Stimulated activated CD8-positive, alpha-beta memory T cell treated with anti-CD3 and anti-CD28 coated beads, Interleukin-4, amount 100 ng/mL, for 48 hours (primary cell): Measurements from ENCODE around the gene ZNF805.
A peak's percentile ranks its signal among the peaks of the same experiment; 100 is the strongest.
"Not testable (repeated sequence)": the region's sequence is repeated elsewhere in the genome, so short reads cannot be mapped to it uniquely, and the experiment has no call there.

Experiments
- DNase-seq: peaks from one replicate; pipeline ENCODE4 v3.0.0-alpha.2; 2020

The ZNF805 gene

DNA sequence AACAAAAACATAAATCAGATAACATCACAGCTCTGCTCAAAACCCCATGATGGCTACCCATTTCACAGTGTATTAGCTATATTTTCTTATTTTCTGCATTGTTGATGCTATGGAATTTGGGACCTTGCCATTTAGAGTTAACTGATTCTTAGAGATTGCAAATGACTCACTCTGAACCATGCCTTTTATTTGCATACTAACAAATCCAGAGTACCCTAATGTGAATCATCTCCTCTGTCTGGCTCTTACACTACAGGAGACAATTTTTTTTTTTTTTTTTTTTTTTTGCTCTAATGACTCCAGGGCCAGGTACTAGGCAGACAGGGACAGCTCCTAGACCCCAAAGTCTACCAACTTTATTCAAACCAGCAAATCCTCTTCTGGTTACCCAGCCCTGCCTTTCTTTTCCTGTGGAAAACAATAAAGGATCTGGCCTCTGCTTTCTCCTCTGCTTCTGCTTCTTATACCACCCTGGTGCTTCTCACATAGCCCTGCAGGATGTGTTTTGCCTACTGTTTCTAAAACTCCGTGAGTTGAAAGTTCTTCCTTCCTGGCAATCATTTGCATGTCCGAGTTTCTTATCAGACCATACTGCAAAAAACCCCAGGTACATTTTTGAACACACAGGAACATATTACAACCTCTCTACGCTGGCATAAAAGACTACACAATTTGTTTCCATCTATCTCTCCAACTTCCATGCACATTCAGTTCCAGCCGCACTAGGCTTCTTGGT lies 29.3 kb downstream of the ZNF805 start:
- no peak for DNase-seq

- DNase-seq = no peak
Observed at GRCh38 chr19:57271280-57271679, 30.8 kb downstream of the ZNF805 start.

DNA sequence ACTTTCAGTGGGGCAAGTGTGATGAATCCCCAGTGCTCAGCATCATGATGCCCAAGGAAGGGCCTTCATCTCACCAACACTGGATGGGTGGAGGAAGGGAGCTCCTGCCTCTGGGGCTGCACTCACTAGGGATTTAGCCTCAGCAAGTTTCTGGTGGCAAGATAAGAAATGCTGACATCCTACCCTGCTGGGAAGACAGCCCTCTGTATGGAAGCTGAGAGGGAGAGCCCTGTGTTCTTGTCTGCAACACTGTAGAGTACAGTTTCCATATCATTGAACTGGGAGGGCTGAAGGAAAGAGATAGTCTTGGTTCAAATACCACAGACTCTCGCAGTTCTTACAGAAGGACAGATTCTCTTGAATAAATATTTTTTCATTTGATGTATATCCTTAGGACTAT lies 32.6 kb downstream of the ZNF805 start:
- no peak for DNase-seq

GRCh38 chr19:57276430-57276829 lies 36.0 kb downstream of the ZNF805 start:
- DNase-seq = no peak

DNA sequence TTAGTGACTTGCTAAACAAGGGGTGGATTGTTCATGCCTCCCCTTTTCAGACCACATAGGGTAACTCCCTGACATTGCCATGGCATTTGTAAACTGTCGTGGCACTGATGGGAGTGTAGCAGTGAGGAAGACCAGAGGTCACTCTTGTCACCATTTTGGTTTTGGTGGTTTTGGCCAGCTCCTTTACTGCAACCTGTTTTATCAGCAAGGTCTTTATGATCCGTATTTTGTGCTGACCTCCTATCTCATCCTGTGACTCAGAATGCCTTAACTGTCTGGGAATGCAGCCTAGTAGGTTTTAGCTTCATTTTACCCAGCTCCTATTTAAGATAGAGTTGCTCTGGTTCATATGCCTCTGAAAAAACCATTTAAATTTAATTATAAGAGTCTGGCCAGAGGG lies 38.0 kb downstream of the ZNF805 start:
- DNase-seq = not testable (repeated sequence)

DNA sequence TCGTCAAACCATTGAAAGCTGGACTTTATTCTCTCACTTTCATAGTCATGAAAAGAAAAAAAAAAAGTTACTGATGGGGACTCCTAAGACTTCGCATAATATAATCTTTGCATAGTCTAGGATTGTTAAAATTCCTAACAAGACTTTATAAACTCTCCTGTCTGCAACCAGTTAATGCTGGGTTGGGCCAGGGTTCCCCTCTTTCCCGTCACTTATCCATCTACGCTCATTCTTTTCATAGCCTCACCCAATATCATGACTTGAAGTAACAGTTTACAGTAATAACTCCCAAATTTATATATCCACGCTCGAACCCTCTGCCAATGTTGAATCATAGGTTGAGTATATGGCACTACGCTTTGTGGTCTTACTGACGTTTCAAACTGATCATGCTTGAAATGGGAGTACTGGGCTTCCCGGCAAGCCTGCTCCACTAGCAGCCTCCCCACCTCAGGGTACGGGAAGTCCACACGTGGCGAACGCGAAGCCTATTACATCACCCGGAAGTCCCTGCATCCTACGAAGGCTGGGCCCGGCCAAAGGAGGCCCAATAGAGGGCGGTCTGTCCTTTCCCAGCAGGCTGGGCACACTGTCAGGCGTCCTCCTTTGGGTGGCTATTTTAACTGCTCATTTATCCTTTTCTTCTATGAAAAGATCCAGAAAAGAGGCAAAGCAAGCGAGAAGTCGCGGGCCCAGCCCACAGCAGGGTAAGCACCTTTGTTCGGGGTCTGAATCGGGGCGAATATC lies 39.2 kb downstream of the ZNF805 start:
- DNase-seq = peak; percentile 85

- peak; percentile 98 for DNase-seq
Observed at GRCh38 chr19:57280165-57280961, 39.9 kb downstream of the ZNF805 start, which contains the start of gene ZNF460. Gene ZNF460 (plus strand): TSS chr19:57280485. CDS start chr19:57280807, 322 bp downstream.

DNA sequence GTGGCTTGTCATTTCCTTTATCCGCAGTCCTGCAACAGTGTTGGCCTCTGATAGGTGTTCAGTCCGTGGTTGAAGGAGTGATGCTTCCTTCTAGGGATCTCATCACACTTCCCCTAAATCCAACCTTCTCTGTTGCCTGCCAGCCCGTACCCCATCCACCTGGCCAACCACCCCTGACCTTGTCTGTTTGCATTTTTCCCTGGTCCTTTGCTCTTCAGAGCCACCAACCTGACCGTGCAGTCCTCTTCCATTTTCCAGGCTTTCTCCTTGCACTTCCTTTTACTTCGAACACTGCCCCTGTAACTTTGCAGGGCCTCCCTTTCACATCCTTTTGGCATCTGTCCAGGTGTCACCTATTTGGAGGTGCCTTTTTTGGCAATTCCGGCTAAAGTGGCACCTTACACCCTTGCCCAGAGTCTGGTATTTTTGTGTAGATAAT lies 40.5 kb downstream of the ZNF805 start:
- DNase-seq = peak; percentile 30

DNA sequence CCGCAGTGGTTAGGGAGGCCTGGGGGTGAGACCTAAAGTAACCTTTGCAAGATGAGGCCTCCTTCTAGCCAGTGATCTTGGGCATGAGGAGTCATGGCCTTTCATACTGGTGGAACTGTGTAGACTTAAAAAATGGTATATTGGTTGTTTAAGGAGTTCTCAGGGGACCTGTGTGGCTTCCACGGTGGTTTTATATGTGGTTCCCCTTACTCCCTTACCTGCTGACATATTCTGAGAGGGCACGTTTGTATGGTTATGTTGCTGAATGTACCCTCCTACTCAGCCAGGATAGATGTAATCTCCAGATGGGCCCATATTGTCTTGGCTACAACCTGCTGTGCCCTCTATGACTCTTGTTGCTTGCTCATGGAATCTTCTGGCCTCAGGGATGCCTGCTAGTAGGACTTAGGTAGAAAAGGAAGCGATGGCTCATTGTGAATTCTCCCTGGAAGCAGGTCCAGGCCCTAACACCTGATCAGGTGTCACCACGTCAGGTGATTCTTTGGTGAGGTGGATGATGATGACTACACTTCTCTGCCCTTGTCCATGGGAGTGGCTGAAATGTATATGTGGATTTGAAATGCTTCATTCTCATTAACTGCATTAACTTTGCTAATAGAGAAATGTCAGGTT lies 41.7 kb downstream of the ZNF805 start:
- DNase-seq = peak; percentile 45

DNA sequence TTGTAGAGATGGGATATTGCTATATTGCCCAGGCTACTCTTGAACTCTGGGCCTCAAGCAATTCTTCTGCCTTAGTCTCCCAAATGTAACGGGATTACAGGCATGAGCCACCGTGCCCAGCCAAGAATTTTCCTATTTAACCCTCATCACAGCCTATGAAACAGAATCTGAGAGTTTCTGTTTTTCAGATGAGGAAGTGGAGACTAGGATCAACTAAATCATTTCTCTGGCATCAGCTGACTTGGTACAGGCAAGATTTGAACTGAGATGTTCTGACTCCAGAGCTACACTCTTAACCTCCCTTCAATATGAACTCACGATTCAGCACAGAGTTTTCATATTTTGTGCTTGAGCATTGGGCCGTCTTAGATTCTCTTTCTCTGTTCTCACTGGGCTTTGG lies 47.9 kb downstream of the ZNF805 start:
- DNase-seq = no peak

- DNase-seq = no peak
Observed at GRCh38 chr19:57290970-57291369, 50.5 kb downstream of the ZNF805 start.

DNA sequence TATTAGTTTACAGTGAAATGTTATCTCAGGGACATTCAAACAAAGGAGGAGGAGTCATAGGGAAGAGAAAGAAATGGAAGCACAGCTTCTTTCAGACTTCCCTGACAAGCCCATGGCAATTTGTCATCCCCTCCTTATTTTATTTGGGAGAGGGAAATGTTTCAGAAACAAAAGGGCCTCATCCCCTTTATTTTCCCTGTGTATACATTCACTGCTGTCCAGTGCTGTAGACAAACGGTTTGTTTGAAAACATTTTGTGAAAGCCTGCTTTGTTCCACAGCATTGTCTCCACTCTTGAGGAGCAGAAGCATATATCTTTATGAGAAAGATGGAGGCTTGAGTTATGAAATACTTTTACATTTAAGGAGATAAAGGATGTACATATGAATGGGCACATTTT lies 52.1 kb downstream of the ZNF805 start:
- DNase-seq = no peak

GRCh38 chr19:57293719-57294118 lies 53.3 kb downstream of the ZNF805 start:
- no peak for DNase-seq

DNA sequence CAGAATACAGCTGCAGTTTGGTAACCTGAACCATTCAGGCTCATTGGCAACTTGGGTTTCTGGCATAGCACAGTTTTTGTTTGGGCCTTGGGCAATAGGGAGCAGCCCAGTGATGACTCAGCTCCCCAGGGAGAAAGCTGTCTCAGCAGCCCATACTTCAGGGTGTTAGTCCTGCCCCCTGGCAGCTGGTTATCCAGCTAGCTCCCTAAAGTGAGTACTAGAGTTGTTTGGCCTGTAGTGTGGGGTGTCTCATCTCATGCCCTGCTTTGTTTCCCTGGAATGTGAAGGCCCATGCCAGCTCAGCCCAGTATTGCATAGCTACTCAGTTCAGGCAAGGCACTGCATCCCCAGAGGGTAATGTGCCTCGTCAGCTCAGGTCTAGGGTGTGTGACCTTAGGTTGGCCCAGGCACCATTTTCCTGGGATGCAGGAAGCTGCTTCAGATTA lies 61.6 kb downstream of the ZNF805 start:
- DNase-seq = no peak

DNA sequence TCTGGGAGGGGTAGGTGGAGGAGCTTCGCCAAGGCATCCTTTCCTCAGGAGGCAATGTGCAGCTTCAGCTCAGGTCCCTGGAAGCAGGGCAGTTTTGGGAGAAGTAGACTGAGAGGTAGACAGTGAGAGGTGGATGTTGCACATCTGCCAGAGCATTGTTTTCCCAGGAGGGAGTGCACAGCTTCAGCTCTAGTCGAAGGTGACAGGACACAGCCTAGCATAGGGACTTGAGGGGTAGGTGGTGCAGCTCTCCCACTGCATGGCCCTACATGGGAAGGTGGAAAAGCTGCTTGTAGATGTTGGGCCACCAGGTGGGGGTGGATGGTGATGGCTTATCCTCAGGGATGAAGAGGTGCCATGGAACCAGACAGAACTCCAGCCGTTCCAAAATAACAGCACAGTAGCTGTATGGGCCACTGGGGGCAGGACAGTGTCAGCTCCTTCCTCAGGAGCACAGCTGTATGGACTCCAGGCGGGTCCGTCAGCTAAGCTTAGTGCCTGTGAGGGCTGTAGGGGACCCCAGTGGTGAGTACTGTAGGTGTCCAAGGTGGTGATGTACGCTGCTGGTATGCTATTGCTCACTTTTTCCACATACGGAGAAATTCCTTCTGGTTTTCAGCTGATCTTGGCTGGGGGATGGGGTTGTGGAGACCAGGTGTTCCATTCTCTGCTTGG lies 62.4 kb downstream of the ZNF805 start:
- DNase-seq = no peak
